ENCODE results near the gene ZNF616. TPM values are rescaled to one million over a fixed set of nuclear protein-coding genes. Genes with fewer than 3 reads are reported as not detected.
A peak's percentile ranks its signal among the peaks of the same experiment; 100 is the strongest.
"Not testable (repeated sequence)": the region's sequence is repeated elsewhere in the genome, so short reads cannot be mapped to it uniquely, and the experiment has no call there.

Gene ZNF616
- polyA plus RNA-seq, 1 of the 3 experiments (the other 2 are of a cell fraction), result 1.5 TPM

DNA sequence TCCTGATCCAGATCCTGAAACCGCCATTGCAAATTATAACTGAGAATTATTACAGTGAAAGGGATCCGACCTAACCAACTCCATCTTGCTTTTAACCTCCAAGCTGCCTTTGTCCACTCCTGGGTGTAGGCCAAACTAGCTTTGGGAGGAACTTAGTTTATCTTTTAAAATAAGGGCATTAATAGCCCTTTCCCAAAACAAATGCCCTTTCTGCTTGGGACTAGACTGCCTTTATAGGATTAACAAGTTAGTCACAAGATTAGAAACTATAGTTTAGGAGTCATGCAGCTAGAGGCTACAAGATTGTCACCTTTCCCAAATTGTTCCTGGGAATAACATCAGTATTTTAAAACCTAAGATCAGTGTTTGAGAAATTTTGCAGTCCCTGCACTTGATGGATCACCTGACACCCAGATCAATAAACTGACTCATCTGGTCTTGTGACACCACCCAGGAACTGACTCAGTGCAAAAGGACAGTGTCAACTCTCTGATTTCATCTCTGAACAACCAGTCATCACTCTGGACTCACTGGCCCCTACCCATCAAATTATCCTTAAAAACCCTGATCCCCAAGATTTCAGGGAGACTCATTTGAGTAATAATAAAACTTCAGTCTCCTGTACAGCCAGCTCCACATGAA lies 40.1 kb downstream of the ZNF616 start (continued):
- TF ChIP-seq, protein P1, sequence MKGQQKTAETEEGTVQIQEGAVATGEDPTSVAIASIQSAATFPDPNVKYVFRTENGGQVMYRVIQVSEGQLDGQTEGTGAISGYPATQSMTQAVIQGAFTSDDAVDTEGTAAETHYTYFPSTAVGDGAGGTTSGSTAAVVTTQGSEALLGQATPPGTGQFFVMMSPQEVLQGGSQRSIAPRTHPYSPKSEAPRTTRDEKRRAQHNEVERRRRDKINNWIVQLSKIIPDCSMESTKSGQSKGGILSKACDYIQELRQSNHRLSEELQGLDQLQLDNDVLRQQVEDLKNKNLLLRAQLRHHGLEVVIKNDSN (IDR thresholded peaks at IDR 0.05; ENCODE audit: borderline replicate concordance, low read depth), result no peak
- TF ChIP-seq SIN3A (IDR thresholded peaks at IDR 0.05; ENCODE audit: borderline replicate concordance, low read depth, low read length) (no peak), MEF2A (IDR thresholded peaks at IDR 0.05; ENCODE audit: borderline replicate concordance, low read depth) (no peak), POLR2AphosphoS5 (IDR thresholded peaks at IDR 0.05; ENCODE audit: low read depth, low read length) (no peak), EP300 (IDR thresholded peaks at IDR 0.05; ENCODE audit: borderline replicate concordance in 1 of 2, low read depth in 1 of 2, low read length in 1 of 2) (no peak)

DNA sequence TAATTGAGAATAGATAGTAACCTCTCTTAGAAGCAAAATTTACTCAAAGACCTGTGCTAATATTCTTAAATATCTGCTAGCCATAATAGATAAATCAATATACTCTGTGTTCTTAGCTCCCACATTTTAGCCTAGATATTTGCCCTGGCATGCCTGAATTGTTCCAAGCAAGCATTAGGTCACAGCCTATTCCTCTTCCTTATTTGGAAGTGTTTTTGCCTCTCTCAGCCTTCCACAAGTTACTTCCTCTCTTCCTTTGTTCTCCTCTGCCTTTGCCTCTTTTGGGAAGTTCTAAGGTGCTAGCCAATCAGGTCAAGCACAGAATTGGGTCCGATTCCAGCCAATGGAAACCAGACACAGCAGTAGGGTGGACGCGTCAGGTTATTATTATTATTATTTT lies 43.3 kb downstream of the ZNF616 start:
- H3K4me2 ChIP-seq; H3K9me2 ChIP-seq; H3K9me3 ChIP-seq; H3K9ac ChIP-seq; H3K27me3 ChIP-seq (ENCODE audit: insufficient read depth); CTCF ChIA-PET; H3K27ac ChIP-seq (ENCODE audit: low read depth in 2 of 2, low read length in 1 of 2); H3F3A ChIP-seq (replicated peaks; ENCODE audit: insufficient read depth); H3K4me1 ChIP-seq (ENCODE audit: control insufficient read depth in 1 of 2, insufficient read depth in 2 of 2, low read depth in 1 of 2, low read length in 1 of 2); H4K20me1 ChIP-seq (ENCODE audit: insufficient read depth); POLR2A ChIA-PET; DNase-seq: not testable (repeated sequence)
- Histone ChIP-seq H3K79me2 (ENCODE audit: insufficient read depth) (peaks cover 39% of the 10 kb centered on the region), H3K36me3 (replicated peaks in 1 of 2; ENCODE audit: control insufficient read depth in 1 of 2, insufficient read depth in 2 of 2, low read length in 1 of 2) (peaks cover 3 to 21% of the 10 kb centered on the region in 2 experiments), H2AFZ (ENCODE audit: low read depth) (peak overlapping the region; percentile 77; the same call in 1 of the 2 replicates), H3K4me3 (ENCODE audit: low read depth in 2 of 2, low read length in 1 of 2) (peak overlapping the region in 1 of 2 experiments; percentile 99; a peak in 1 of 4 replicates)
- 92% methylated on average over 3 of the region's 3 CpGs for WGBS (ENCODE audit: low lambda C conversion rate)

DNA sequence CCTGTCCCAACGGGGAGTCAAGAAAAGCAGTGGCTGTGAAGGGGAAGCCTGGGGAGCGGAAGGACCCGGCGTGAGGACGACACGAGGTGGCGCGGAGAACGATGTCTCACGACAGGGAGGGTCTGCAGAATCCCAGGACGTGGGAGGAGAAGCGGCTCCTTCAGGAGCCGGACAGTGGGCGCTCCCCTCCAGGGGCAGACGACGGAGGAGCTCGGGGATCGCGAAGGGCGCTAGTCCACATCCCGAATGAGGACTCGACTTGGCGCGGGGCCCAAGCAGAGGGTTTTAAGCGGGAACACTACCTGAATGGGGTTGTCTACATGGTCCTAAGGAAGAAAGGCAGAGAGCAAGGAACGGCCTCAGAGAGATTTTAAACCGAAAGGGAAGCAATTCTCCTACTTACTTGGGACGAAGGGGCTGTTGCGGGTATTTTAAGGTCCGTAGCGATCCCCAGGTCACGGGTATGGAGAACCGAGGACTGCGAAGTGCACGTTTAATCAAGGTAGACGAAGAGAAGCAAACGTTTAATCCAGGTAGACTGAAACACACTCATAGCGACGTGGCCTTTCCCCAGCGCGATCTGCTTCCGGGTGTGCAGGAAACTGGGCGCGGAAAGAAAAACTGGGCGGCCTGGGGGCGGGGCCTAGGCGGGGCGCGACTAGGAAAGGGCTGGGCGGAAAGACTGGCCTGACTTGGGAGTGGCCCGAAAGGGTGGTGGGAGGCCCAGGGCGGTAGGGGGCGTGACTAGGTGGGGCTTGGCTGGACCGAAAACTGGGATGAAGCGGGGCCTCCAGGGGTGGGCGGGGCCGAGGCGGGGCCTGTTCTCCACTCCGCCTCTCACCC lies 44.3 kb downstream of the ZNF616 start, which contains the start of gene ZNF841:
Gene ZNF841 (minus strand): TSS at position 594 of the 843 bp plus-strand sequence. CDS start 10,964 bp downstream, outside the sequence.
- H3F3A ChIP-seq (replicated peaks; ENCODE audit: insufficient read depth), result peaks cover 6% of the 10 kb centered on the region
- H3K4me1 ChIP-seq (ENCODE audit: control insufficient read depth in 1 of 2, insufficient read depth in 2 of 2, low read depth in 1 of 2, low read length in 1 of 2), result peaks cover 0 to 6% of the 10 kb centered on the region in 2 experiments; a peak in 1 of 4 replicates
- peak within 1 kb of the TSS; percentile 84 to 99 for H3K4me3 ChIP-seq (ENCODE audit: low read depth in 2 of 2, low read length in 1 of 2)
- H3K27ac ChIP-seq (ENCODE audit: low read depth in 2 of 2, low read length in 1 of 2), result peak within 1 kb of the TSS; percentile 74 to 78
- H3K36me3 ChIP-seq (replicated peaks in 1 of 2; ENCODE audit: control insufficient read depth in 1 of 2, insufficient read depth in 2 of 2, low read length in 1 of 2), result peaks cover 3 to 26% of the 10 kb centered on the region in 2 experiments
- WGBS (ENCODE audit: low lambda C conversion rate), result 4% methylated on average over 47 of the region's 59 CpGs
- no peaks in the 10 kb centered on the region for H4K20me1 ChIP-seq (ENCODE audit: insufficient read depth)
- peak within 1 kb of the TSS; percentile 94 for H3K4me2 ChIP-seq
- CTCF ChIA-PET, result no interaction called here
- peaks cover 49% of the 10 kb centered on the region for H3K79me2 ChIP-seq (ENCODE audit: insufficient read depth)
- peak within 1 kb of the TSS; percentile 98 for H2AFZ ChIP-seq (ENCODE audit: low read depth)
- no peaks in the 10 kb centered on the region for H3K9me2 ChIP-seq
- DNase-seq, result peak; percentile 94
- peaks cover 7% of the 10 kb centered on the region for H3K9me3 ChIP-seq
- POLR2A ChIA-PET, result no interaction called here
- peak within 1 kb of the TSS; percentile 90 for H3K9ac ChIP-seq
- no peaks in the 10 kb centered on the region for H3K27me3 ChIP-seq (ENCODE audit: insufficient read depth)
- TF ChIP-seq, protein P2, sequence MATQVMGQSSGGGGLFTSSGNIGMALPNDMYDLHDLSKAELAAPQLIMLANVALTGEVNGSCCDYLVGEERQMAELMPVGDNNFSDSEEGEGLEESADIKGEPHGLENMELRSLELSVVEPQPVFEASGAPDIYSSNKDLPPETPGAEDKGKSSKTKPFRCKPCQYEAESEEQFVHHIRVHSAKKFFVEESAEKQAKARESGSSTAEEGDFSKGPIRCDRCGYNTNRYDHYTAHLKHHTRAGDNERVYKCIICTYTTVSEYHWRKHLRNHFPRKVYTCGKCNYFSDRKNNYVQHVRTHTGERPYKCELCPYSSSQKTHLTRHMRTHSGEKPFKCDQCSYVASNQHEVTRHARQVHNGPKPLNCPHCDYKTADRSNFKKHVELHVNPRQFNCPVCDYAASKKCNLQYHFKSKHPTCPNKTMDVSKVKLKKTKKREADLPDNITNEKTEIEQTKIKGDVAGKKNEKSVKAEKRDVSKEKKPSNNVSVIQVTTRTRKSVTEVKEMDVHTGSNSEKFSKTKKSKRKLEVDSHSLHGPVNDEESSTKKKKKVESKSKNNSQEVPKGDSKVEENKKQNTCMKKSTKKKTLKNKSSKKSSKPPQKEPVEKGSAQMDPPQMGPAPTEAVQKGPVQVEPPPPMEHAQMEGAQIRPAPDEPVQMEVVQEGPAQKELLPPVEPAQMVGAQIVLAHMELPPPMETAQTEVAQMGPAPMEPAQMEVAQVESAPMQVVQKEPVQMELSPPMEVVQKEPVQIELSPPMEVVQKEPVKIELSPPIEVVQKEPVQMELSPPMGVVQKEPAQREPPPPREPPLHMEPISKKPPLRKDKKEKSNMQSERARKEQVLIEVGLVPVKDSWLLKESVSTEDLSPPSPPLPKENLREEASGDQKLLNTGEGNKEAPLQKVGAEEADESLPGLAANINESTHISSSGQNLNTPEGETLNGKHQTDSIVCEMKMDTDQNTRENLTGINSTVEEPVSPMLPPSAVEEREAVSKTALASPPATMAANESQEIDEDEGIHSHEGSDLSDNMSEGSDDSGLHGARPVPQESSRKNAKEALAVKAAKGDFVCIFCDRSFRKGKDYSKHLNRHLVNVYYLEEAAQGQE (IDR thresholded peaks at IDR 0.05; ENCODE audit: low read depth, low read length), result no peak
- TF ChIP-seq EZH2phosphoT487 (IDR thresholded peaks at IDR 0.05; ENCODE audit: borderline replicate concordance, low read depth) (no peak), POLR2AphosphoS5 (IDR thresholded peaks at IDR 0.05; ENCODE audit: low read depth, low read length) (peak; percentile 84), SIN3A (IDR thresholded peaks at IDR 0.05; ENCODE audit: borderline replicate concordance, low read depth, low read length) (peak; percentile 41; the same call in 1 of the 2 replicates), RCOR1 (IDR thresholded peaks at IDR 0.05; ENCODE audit: low read length) (no peak), ZBTB33 (IDR thresholded peaks at IDR 0.05; ENCODE audit: borderline replicate concordance, low read depth) (0 out of 2 replicates have a peak, but pooled peaks have one; percentile 31), RXRA (IDR thresholded peaks at IDR 0.05; ENCODE audit: borderline replicate concordance, low read depth) (no peak), MEF2A (IDR thresholded peaks at IDR 0.05; ENCODE audit: borderline replicate concordance, low read depth) (no peak), TCF12 (IDR thresholded peaks at IDR 0.05) (no peak), RFX5 (IDR thresholded peaks at IDR 0.05; ENCODE audit: low read length) (no peak), YY1 (IDR thresholded peaks at IDR 0.05; ENCODE audit: low read depth) (no peak), GABPA (IDR thresholded peaks at IDR 0.05; ENCODE audit: low read depth) (peak; percentile 88)
- TF ChIP-seq, protein P1 (IDR thresholded peaks at IDR 0.05; ENCODE audit: borderline replicate concordance, low read depth), result no peak

Measured in SK-N-SH (cell line).